H1 (cell line): Measurements from ENCODE around the gene ZNF346. TPM values are rescaled to one million over a fixed set of nuclear protein-coding genes. Genes with fewer than 3 reads are reported as not detected.

Experiments used
- EP300 ChIP-seq, 2 experiments: IDR thresholded peaks; 1 replicate in 1 of 2; 2 replicates in 1 of 2; pipeline ENCODE4 v1.6.1; 2011 to 2012; ENCODE audit warnings: low read depth in 2 of 2, low read length in 2 of 2, mild to moderate bottlenecking in 2 of 2, borderline replicate concordance in 1 of 2, inconsistent platforms in 1 of 2, moderate library complexity in 1 of 2
- GABPA ChIP-seq: IDR thresholded peaks from 2 replicates; pipeline ENCODE4 v1.6.1; 2011; ENCODE audit warnings: mild to moderate bottlenecking, low read length, moderate library complexity, borderline replicate concordance; ENCODE audit not compliant: insufficient read depth
- MAFK ChIP-seq: IDR thresholded peaks from 2 replicates; pipeline ENCODE4 v1.6.1; 2012; ENCODE audit warnings: low read depth, mild to moderate bottlenecking, improper control_type of control experiment, low read length
- PHF8 ChIP-seq: fragments of 200-600 bp; sonication (generic); conservative IDR thresholded peaks from 2 replicates; pipeline ENCODE4 v1.7.1; 2012; ENCODE audit warnings: low read depth, mild to moderate bottlenecking, inconsistent platforms, low read length, moderate library complexity
- POU5F1 ChIP-seq: IDR thresholded peaks from 2 replicates; pipeline ENCODE4 v1.6.1; 2011; ENCODE audit warnings: low read depth, mild to moderate bottlenecking, low read length, moderate library complexity
- SIRT6 ChIP-seq: IDR thresholded peaks from one replicate; pipeline ENCODE4 v1.7.1; 2012; ENCODE audit warnings: low read length, inconsistent platforms
- SP2 ChIP-seq: IDR thresholded peaks from 2 replicates; pipeline ENCODE4 v1.6.1; 2012; ENCODE audit warnings: mild to moderate bottlenecking, low read length, inconsistent platforms
- polyA plus RNA-seq, 7 experiments: library from polyadenylated mRNA; depleted of rRNA in 3 of 7; stranded (reverse) in 5 of 7; unstranded in 2 of 7; fragments of >200 nt in 5 of 7; fragments of 200-250 nt in 2 of 7; gene quantifications; 1 replicate in 5 of 7; 2 replicates in 1 of 7; 4 replicates in 1 of 7; pipeline versions ENCODE4 v1.2.1 to v1.2.3, GENCODE V29; 2011 to 2013; ENCODE audit warnings: missing spikeins in 2 of 7, mixed read lengths in 2 of 7
- total RNA-seq: library from RNA; stranded (reverse); fragmentation: NEBNext Ultra II Directional; extraction: Animal tissue kit (Norgen Biotek cat#: 25700); gene quantifications from 2 replicates; pipeline ENCODE4 v1.2.1, GENCODE V29; 2021

The ZNF346 gene
- total and polyA plus RNA-seq, 2 of the 8 experiments (the other 6 are each of a cell fraction or from before 2014, with no cell fraction given): 19.9 to 20.8 TPM

- TF ChIP-seq PHF8 (no peak), SIRT6 (no peak), MAFK (no peak), GABPA (no peak), EP300 (IDR thresholded peaks at IDR 0.05; ENCODE audit: borderline replicate concordance in 1 of 2, low read depth in 2 of 2, low read length in 2 of 2) (no peak), SP2 (no peak), POU5F1 (no peak)
Observed at GRCh38 chr5:177093803-177094202, 71.3 kb downstream of the ZNF346 start (continued).
